DOHH2 (cell line): ENCODE measurements around the gene RPH3AL.

Experiments
- H3F3A ChIP-seq: fragments of 200-600 bp; sonication (generic), shearing (Covaris generic); 2 replicates; pipeline ENCODE4 v1.6.0; 2016; ENCODE audit warnings: antibody characterized with exemption, mild to moderate bottlenecking; ENCODE audit not compliant: control insufficient read depth, insufficient read depth
- H3K27ac ChIP-seq: fragments of 200-600 bp; sonication (generic); 2 replicates; pipeline ENCODE4 v1.5.1; 2014; ENCODE audit warnings: low read depth, mild to moderate bottlenecking, low read length, moderate library complexity
- H3K27me3 ChIP-seq: fragments of 200-600 bp; sonication (generic); 2 replicates; pipeline ENCODE4 v1.6.1; 2014; ENCODE audit warnings: mild to moderate bottlenecking, low read length, mixed read lengths; ENCODE audit not compliant: control insufficient read depth
- H3K36me3 ChIP-seq: fragments of 200-600 bp; sonication (generic); 2 replicates; pipeline ENCODE4 v1.6.1; 2014; ENCODE audit warnings: mild to moderate bottlenecking, low read length, moderate library complexity, mixed read lengths; ENCODE audit not compliant: control insufficient read depth
- H3K4me1 ChIP-seq: fragments of 200-600 bp; sonication (generic); 2 replicates; pipeline ENCODE4 v1.6.1; 2014; ENCODE audit warnings: mild to moderate bottlenecking, low read length, mixed read lengths; ENCODE audit not compliant: control insufficient read depth
- H3K4me2 ChIP-seq: fragments of 200-600 bp; sonication (generic); 2 replicates; pipeline ENCODE4 v1.6.0; 2014; ENCODE audit warnings: mild to moderate bottlenecking, low read length, moderate library complexity
- H3K4me3 ChIP-seq: fragments of 200-600 bp; sonication (generic); 2 replicates; pipeline ENCODE4 v1.5.1; 2014; ENCODE audit warnings: mild to moderate bottlenecking, low read length, mixed read lengths
- H3K79me2 ChIP-seq: fragments of 200-600 bp; sonication (generic); 2 replicates; pipeline ENCODE4 v1.6.1; 2014; ENCODE audit warnings: mild to moderate bottlenecking, low read length, mixed read lengths; ENCODE audit not compliant: control insufficient read depth
- H3K9me2 ChIP-seq: fragments of 200-600 bp; sonication (generic); replicated peaks from 2 replicates; pipeline ENCODE4 v1.6.1; 2014; ENCODE audit warnings: mild to moderate bottlenecking, low read length, mixed read lengths; ENCODE audit not compliant: control insufficient read depth
- H3K9me3 ChIP-seq: fragments of 200-600 bp; sonication (generic); 2 replicates; pipeline ENCODE4 v1.6.1; 2014; ENCODE audit warnings: antibody characterized with exemption, low read length, mixed read lengths; ENCODE audit not compliant: control insufficient read depth, insufficient read depth
- H4K20me1 ChIP-seq: fragments of 200-600 bp; sonication (generic); 2 replicates; pipeline ENCODE4 v1.6.0; 2014; ENCODE audit warnings: low read depth, mild to moderate bottlenecking, antibody characterized with exemption, low read length, moderate library complexity; ENCODE audit not compliant: control insufficient read depth, insufficient read depth
- EZH2phosphoT487 ChIP-seq: fragments of 200-600 bp; sonication (generic); IDR thresholded peaks from 2 replicates; pipeline ENCODE4 v1.6.1; 2017; ENCODE audit warnings: borderline replicate concordance, mild to moderate bottlenecking, antibody characterized with exemption, low read length, moderate library complexity, mixed read lengths
- TF ChIP-seq, protein P1 (sequence below): fragments of 200-600 bp; sonication (generic); IDR thresholded peaks from one replicate; pipeline ENCODE4 v1.5.1; 2014; ENCODE audit warnings: antibody characterized with exemption, mild to moderate bottlenecking, low read depth, low read length; ENCODE audit not compliant: poor library complexity, severe bottlenecking

RPH3AL gene

DNA sequence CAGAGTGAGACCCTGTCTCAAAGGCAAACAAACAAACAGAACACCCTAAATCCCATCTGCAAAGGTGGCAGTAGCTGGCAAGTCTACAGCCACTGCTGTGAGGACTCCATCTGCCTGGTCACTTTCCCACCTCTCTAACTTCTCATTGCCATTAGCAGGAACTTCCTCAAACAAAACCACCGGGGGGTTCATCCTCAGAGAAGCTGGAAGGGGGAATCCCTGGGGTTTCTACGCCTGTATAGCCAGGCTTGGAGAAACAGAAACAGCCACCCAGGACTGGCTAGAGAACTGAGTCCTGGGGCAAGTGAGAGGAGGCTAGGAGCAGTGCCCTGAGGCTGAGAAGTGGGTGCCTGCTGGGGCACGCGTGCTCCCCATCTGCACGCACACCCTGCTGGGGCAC is 7.3 kb downstream of the RPH3AL start:
- Histone ChIP-seq H4K20me1 (no peaks in the 10 kb centered on the region), H3K27me3 (no peaks in the 10 kb centered on the region), H3K4me1 (no peaks in the 10 kb centered on the region), H3F3A (no peaks in the 10 kb centered on the region), H3K27ac (no peak overlapping the region), H3K36me3 (no peaks in the 10 kb centered on the region), H3K9me3 (no peaks in the 10 kb centered on the region), H3K9me2 (no peaks in the 10 kb centered on the region), H3K4me3 (no peak overlapping the region), H3K79me2 (no peaks in the 10 kb centered on the region), H3K4me2 (no peak overlapping the region)
- TF ChIP-seq, protein P1, sequence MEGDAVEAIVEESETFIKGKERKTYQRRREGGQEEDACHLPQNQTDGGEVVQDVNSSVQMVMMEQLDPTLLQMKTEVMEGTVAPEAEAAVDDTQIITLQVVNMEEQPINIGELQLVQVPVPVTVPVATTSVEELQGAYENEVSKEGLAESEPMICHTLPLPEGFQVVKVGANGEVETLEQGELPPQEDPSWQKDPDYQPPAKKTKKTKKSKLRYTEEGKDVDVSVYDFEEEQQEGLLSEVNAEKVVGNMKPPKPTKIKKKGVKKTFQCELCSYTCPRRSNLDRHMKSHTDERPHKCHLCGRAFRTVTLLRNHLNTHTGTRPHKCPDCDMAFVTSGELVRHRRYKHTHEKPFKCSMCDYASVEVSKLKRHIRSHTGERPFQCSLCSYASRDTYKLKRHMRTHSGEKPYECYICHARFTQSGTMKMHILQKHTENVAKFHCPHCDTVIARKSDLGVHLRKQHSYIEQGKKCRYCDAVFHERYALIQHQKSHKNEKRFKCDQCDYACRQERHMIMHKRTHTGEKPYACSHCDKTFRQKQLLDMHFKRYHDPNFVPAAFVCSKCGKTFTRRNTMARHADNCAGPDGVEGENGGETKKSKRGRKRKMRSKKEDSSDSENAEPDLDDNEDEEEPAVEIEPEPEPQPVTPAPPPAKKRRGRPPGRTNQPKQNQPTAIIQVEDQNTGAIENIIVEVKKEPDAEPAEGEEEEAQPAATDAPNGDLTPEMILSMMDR, result no peak
- no peak for TF ChIP-seq EZH2phosphoT487

GRCh38 chr17:343875-344752 is 8.5 kb downstream of the RPH3AL start:
- H3F3A ChIP-seq, result no peaks in the 10 kb centered on the region
- no peaks in the 10 kb centered on the region for H4K20me1 ChIP-seq
- H3K36me3 ChIP-seq, result no peaks in the 10 kb centered on the region
- no peak overlapping the region for H3K4me2 ChIP-seq
- H3K4me3 ChIP-seq, result no peak overlapping the region
- H3K79me2 ChIP-seq, result no peaks in the 10 kb centered on the region
- TF ChIP-seq, protein P1, result no peak
- no peak for TF ChIP-seq EZH2phosphoT487
- no peaks in the 10 kb centered on the region for H3K4me1 ChIP-seq
- no peaks in the 10 kb centered on the region for H3K9me2 ChIP-seq
- H3K27ac ChIP-seq, result no peak overlapping the region
- no peaks in the 10 kb centered on the region for H3K27me3 ChIP-seq
- H3K9me3 ChIP-seq, result no peaks in the 10 kb centered on the region

- no peaks in the 10 kb centered on the region for H3K36me3 ChIP-seq
- no peaks in the 10 kb centered on the region for H4K20me1 ChIP-seq
- TF ChIP-seq EZH2phosphoT487, result no peak
- TF ChIP-seq, protein P1, result no peak
- H3K4me2 ChIP-seq, result no peak overlapping the region
- no peaks in the 10 kb centered on the region for H3K9me3 ChIP-seq
- H3K27me3 ChIP-seq, result no peaks in the 10 kb centered on the region
- no peak overlapping the region for H3K27ac ChIP-seq
- H3K4me1 ChIP-seq, result no peaks in the 10 kb centered on the region
- no peaks in the 10 kb centered on the region for H3K79me2 ChIP-seq
- no peak overlapping the region for H3K4me3 ChIP-seq
- no peaks in the 10 kb centered on the region for H3K9me2 ChIP-seq
- H3F3A ChIP-seq, result no peaks in the 10 kb centered on the region
Observed at GRCh38 chr17:343211-343610, 9.4 kb downstream of the RPH3AL start.
